Bronchial epithelial cell (primary cell): Measurements from ENCODE around the gene PAK1. TPM values are rescaled to one million over a fixed set of nuclear protein-coding genes. Genes with fewer than 3 reads are reported as not detected.
"Not testable (repeated sequence)": the region's sequence is repeated elsewhere in the genome, so short reads cannot be mapped to it uniquely, and the experiment has no call there.

ENCODE experiments used
- DNase-seq: peaks from one replicate; pipeline ENCODE4 v3.0.0-alpha.2; 2010; ENCODE audit warnings: low read depth
- FAIRE-seq: peaks from 2 replicates; lab custom pipeline; 2011; peaks lifted over from hg19 to GRCh38; lab: Jason Lieb, UNC
- H3K27me3 ChIP-seq: 2 replicates; pipeline ENCODE4 v1.5.1; 2011; ENCODE audit warnings: low read length; ENCODE audit not compliant: control insufficient read depth, insufficient read depth
- H3K36me3 ChIP-seq: 2 replicates; pipeline ENCODE4 v1.5.1; 2011; ENCODE audit warnings: low read length; ENCODE audit not compliant: control insufficient read depth, insufficient read depth
- H3K4me3 ChIP-seq: 2 replicates; pipeline ENCODE4 v1.5.1; 2011; ENCODE audit warnings: mild to moderate bottlenecking, low read depth, low read length, control low read depth
- CTCF ChIP-seq: IDR thresholded peaks from 2 replicates; pipeline ENCODE4 v1.5.1; 2011; ENCODE audit warnings: mild to moderate bottlenecking, moderate library complexity, low read length, control low read depth, inconsistent platforms; ENCODE audit not compliant: insufficient read depth, severe bottlenecking
- total RNA-seq: library from RNA; depleted of rRNA; stranded (reverse); fragments of >200 nt; gene quantifications from 2 replicates; pipeline ENCODE4 v1.2.1, GENCODE V29; 2014

The PAK1 gene
- total RNA-seq, 1 donor from 2014 or later: 35.8 TPM

- no peak for DNase-seq
- Histone ChIP-seq H3K4me3 (no peak overlapping the region), H3K27me3 (no peaks in the 10 kb centered on the region), H3K36me3 (no peaks in the 10 kb centered on the region)
- no peak for TF ChIP-seq CTCF
- no peak for FAIRE-seq
Observed at GRCh38 chr11:77387701-77388100, 86.2 kb downstream of the PAK1 start.

GRCh38 chr11:77386178-77386577 lies 87.7 kb downstream of the PAK1 start:
- H3K27me3 ChIP-seq: no peaks in the 10 kb centered on the region
- no peak for DNase-seq
- H3K36me3 ChIP-seq: no peaks in the 10 kb centered on the region
- FAIRE-seq: no peak
- no peak for TF ChIP-seq CTCF
- H3K4me3 ChIP-seq: no peak overlapping the region

- not testable (repeated sequence) for H3K27me3 ChIP-seq, DNase-seq, H3K36me3 ChIP-seq, H3K4me3 ChIP-seq, FAIRE-seq
Observed at GRCh38 chr11:77385255-77385771, 88.6 kb downstream of the PAK1 start.

GRCh38 chr11:77384571-77384970 lies 89.3 kb downstream of the PAK1 start:
- no peaks in the 10 kb centered on the region for H3K36me3 ChIP-seq
- no peak for TF ChIP-seq CTCF
- FAIRE-seq: no peak
- H3K4me3 ChIP-seq: no peak overlapping the region
- no peak for DNase-seq
- no peaks in the 10 kb centered on the region for H3K27me3 ChIP-seq

- not testable (repeated sequence) for H3K4me3 ChIP-seq, DNase-seq, FAIRE-seq, H3K36me3 ChIP-seq, H3K27me3 ChIP-seq
Observed at GRCh38 chr11:77383349-77383748, 90.5 kb downstream of the PAK1 start.

- no peak for FAIRE-seq
- Histone ChIP-seq H3K27me3 (no peaks in the 10 kb centered on the region), H3K4me3 (no peak overlapping the region), H3K36me3 (peaks cover 3% of the 10 kb centered on the region)
- DNase-seq: no peak
- no peak for TF ChIP-seq CTCF
Observed at GRCh38 chr11:77381729-77382665, 91.9 kb downstream of the PAK1 start.

- no peak for TF ChIP-seq CTCF
- DNase-seq: no peak
- no peak for FAIRE-seq
- Histone ChIP-seq H3K4me3 (no peak overlapping the region), H3K27me3 (no peaks in the 10 kb centered on the region), H3K36me3 (peaks cover 3% of the 10 kb centered on the region)
Observed at GRCh38 chr11:77379934-77380333, 94.0 kb downstream of the PAK1 start.
